ENCODE results near the gene TRIOBP.
A peak's percentile ranks its signal among the peaks of the same experiment; 100 is the strongest.
"Not testable (repeated sequence)": the region's sequence is repeated elsewhere in the genome, so short reads cannot be mapped to it uniquely, and the experiment has no call there.

Gene TRIOBP, protein sequence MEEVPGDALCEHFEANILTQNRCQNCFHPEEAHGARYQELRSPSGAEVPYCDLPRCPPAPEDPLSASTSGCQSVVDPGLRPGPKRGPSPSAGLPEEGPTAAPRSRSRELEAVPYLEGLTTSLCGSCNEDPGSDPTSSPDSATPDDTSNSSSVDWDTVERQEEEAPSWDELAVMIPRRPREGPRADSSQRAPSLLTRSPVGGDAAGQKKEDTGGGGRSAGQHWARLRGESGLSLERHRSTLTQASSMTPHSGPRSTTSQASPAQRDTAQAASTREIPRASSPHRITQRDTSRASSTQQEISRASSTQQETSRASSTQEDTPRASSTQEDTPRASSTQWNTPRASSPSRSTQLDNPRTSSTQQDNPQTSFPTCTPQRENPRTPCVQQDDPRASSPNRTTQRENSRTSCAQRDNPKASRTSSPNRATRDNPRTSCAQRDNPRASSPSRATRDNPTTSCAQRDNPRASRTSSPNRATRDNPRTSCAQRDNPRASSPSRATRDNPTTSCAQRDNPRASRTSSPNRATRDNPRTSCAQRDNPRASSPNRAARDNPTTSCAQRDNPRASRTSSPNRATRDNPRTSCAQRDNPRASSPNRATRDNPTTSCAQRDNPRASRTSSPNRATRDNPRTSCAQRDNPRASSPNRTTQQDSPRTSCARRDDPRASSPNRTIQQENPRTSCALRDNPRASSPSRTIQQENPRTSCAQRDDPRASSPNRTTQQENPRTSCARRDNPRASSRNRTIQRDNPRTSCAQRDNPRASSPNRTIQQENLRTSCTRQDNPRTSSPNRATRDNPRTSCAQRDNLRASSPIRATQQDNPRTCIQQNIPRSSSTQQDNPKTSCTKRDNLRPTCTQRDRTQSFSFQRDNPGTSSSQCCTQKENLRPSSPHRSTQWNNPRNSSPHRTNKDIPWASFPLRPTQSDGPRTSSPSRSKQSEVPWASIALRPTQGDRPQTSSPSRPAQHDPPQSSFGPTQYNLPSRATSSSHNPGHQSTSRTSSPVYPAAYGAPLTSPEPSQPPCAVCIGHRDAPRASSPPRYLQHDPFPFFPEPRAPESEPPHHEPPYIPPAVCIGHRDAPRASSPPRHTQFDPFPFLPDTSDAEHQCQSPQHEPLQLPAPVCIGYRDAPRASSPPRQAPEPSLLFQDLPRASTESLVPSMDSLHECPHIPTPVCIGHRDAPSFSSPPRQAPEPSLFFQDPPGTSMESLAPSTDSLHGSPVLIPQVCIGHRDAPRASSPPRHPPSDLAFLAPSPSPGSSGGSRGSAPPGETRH (N-terminal part only)

DNA sequence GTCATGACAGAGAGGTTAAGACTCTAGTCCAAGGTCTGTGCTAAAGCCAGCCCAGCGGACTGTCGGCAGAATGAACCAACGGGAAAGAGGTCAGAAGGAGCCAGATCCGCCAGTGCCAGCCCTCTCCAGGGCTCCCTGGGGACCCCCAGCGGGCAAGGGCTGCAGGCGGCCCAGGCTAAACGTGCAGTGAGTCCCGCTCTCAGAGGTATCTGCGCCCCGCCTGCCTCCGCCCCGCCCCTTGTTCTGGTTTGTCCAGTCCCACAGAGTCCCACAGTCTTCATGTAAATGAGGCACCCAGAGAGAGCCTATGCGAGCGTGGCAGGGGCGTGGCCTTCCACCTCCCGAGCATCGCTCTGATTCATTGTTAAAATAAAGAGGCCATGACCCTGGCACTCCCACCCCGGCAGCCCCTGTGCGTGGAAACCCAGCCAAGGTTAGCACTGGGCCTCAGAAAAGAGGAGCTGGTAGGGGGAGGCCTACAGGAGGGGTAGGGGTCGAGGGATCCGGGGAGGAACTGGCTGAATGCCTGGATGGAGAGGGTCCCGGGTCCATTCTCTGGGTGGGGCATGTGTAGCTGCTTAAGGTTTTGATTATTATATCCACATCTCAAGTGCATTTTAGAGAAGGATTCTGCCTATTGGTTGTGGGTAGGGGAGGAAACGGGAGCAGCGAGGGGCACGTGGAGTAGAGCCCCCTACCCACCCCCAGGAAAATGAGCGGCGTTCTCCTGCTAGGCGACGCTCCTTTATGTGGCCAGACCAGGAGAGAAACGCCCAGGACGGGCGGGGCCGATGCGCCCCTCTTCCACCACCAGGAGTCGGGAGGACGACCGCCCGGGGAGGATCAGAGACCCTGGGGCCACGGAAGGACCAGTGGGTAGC is at the start of gene TRIOBP:
Gene TRIOBP (plus strand): TSS at position 392 of the 881 bp plus-strand sequence. CDS start 4,318 bp downstream, outside the sequence.
- no peak for DNase-seq

DNA sequence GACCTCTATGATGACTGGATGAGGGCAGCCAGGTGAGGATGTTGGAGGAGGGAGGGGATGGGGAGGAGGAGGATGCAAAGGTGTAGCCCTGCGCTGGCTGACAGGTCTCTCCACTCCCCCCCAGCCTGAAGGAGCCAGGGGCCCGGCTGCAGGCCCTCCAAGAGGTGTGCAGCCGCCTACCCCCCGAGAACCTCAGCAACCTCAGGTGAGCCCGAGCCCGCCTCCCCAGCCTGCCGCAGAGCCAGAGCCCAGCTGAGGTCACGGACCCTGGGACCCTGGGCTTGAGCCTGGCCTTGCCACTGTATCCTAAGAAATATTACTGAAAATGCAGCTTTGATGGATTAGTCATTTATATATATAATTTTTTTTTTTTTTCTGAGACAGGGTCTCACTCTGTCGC is 49.5 kb upstream of the TRIOBP start:
- no peak for DNase-seq

DNA sequence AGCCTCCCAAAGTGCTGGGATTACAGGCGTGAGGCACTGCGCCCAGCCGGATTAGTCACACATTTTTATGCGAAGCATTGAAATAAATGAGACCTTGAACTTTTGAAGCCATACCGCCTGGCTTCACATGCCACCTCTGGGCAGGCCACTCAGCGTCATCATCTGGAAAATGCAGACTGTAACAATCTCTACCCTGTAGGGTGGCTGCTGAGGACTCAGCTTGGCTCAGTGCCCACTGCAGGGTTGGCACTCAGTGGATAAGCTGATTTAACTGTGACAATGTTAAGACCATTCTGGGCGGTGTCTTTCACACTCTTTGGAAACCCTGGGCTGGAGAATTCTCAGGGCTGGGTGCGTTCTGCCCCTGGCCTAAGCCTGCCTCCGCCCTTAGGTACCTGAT is 48.9 kb upstream of the TRIOBP start:
- DNase-seq: no peak

DNA sequence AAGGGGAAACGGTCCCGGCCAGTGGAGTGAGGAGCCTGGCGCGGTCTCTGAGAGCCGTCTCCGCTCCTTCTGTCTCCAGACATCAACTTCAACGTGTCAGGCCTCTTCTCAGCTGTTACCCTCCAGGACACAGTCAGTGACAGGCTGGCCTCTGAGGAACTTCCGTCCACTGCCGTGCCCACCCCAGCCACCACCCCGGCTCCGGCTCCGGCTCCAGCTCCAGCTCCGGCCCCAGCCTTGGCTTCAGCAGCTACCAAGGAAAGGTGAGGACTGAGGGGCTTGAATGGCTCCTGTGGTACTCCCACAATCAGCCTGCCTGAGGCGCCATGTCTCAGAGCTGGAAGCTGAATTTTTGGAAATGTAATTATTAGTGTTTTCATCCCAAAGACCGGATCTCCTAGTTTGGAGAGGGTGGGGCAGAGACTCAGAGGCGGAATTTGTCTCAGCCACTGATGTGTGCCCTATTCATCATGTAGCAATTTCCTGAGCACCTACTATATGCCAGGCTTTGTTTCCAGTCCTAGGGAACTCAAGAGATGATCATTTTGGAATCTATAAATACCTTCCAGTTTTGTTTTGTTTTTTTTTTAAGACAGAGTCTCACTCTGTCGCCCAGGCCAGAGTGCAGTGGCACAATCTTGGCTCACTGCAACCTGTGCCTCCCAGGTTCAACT is 46.2 kb upstream of the TRIOBP start:
- no peak for DNase-seq

DNA sequence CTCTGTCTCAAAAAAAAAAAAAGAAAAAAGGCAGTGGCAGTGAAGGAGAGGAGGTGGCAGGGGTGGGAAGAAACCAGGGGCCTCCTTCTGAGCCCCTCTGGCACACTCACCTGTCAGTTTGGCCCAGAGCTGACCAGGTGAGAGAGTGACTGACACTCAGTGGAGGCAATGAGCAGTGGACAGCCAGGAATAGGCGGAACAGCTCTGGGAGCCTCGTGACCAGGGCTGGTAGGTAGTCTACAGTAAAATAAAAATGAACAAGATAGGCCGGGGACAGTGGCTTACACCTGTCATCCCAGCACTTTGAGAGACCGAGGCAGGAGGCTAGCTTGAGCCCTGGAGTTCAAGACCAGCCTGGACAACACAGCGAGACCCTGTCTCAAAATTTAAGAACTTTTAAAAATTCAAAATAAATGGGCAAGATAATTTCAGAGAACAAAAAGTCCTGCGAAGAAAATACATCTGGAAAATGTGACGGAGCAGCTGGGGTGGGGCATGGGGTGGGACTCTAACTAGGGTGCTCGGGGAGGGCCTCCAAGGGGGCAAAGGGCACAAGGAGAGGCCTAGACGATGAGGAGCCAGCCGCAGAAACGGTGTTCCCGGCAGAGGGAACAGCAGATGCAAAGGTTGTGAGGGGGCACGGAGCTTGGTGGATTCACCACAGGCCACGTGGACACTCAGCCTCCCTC is 42.1 kb upstream of the TRIOBP start:
- no peak for DNase-seq

DNA sequence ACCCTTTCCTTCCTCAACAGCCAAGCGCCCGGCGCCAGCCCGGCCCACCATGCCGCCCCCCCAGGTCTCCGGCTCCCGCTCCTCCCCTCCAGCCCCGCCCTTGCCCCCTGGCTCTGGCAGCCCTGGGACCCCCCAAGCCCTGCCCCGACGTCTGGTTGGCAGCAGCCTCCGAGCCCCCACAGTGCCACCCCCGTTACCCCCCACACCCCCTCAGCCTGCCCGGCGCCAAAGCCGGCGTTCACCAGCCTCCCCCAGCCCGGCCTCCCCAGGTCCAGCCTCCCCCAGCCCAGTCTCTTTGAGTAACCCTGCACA is 41.6 kb upstream of the TRIOBP start:
- no peak for DNase-seq

DNA sequence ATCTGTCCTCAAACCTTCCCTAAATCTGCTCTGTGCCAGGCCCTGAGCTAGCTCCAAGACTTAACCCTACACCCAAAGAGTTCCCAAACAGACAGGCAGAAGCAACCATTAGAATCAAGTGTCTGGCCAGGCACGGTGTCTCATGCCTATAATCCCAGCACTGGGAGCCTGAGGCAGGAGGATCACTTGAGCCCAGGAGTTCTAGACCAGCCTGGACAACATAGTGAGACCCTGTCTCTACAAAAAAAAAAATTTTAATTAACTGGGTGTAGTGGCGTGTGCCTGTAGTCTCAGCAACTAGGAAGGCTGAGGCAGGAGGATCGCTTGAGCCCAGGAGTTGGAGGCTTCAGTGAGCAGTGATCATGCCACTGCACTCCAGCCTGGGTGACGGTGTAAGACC is 40.3 kb upstream of the TRIOBP start:
- not testable (repeated sequence) for DNase-seq

DNA sequence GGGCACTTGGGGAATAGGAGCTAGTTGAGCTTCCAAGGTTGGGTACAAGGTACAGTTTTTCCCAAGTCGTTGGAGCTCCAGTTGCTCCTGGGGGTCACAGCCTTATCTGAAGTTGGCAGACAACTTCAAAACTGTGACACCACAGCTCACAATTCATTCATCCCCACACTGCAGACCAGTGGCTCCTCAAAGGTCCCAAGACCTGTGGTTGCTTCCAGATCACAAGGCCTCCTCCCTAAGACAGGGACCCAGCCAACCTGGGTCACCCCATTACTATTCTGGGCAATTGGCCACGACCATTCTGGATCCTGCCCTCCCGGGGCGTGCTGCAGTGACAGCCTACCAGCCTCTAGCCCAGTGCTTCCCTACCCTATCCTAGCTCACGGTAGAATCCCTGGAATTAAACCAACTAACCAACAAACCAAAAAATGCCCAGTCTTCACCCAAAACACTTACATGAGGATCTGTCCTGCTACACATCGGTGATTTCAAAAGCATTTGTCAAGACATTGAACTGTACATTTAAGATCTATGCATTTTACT is 39.2 kb upstream of the TRIOBP start:
- no peak for DNase-seq

DNA sequence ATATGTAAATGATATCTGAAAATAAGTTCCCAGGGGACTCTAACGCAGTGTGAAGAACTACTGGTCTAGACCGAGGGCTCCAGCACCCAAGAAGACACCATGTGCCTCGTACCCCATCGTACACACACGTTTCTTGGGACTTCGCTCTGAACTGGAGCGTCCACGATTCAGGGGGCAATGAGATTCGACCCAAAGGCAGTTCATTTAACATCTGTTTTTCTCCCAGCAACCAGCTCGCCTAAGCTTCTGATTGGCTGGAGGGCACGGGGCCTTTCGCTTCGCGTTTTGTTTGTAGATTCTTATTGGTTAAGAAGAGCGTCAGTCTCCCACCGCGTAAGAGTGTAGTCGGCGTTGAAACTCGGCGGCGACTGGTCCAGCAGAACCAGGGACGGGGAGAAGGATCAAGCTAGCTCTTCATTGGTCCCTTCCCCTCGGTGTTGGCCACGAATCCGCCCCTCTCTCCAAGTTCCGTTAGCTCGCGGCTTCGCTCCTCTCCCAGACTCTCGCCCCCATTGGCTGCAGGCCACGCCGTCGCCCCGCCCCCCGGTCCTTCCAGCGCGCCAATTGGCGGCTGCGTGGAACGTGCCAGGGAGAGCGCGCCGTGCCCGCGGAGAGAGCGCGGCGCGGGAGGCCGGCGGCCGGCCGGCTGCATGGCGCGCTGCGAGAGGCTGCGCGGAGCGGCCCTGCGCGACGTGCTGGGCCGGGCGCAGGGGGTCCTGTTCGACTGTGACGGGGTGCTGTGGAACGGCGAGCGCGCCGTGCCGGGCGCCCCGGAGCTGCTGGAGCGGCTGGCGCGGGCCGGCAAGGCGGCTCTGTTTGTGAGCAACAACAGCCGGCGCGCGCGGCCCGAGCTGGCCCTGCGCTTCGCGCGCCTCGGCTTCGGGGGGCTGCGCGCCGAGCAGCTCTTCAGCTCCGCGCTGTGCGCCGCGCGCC is 38.4 kb upstream of the TRIOBP start, which contains the start of gene PDXP:
Gene PDXP (plus strand): TSS at position 591 of the 933 bp plus-strand sequence. CDS start 60 bp downstream, at position 651.
- peak; percentile 99 for DNase-seq

DNA sequence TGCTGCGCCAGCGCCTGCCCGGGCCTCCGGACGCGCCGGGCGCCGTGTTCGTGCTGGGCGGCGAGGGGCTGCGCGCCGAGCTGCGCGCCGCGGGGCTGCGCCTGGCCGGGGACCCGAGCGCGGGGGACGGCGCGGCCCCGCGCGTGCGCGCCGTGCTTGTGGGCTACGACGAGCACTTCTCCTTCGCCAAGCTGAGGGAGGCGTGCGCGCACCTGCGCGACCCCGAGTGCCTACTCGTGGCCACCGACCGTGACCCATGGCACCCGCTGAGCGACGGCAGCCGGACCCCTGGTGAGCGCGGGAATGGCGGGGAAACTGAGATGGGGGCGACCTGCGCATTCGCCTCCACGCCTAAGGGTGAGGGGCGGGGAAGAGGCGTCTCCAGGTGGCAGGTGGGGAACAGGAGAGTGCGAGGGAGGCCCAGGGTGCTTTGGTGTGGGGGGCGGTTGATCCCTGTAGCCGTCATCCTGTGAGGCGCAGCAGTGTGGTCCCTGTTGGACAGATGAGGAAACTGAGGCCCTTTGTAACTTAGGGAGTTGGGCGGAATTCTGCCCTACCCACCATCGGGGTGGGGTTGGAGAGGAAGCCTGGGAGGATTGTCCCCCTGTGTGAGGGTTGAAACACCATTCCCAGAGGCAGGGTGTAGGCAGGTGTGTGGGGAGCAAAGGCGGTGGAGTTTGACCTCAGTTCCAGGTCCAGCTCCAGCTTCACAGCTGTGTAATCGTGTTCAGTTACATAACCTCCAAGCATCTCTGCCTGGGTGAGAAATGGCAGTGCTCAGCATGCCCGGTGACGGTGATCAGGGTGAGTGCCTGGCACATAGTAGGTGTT is 37.6 kb upstream of the TRIOBP start:
- DNase-seq: no peak

DNA sequence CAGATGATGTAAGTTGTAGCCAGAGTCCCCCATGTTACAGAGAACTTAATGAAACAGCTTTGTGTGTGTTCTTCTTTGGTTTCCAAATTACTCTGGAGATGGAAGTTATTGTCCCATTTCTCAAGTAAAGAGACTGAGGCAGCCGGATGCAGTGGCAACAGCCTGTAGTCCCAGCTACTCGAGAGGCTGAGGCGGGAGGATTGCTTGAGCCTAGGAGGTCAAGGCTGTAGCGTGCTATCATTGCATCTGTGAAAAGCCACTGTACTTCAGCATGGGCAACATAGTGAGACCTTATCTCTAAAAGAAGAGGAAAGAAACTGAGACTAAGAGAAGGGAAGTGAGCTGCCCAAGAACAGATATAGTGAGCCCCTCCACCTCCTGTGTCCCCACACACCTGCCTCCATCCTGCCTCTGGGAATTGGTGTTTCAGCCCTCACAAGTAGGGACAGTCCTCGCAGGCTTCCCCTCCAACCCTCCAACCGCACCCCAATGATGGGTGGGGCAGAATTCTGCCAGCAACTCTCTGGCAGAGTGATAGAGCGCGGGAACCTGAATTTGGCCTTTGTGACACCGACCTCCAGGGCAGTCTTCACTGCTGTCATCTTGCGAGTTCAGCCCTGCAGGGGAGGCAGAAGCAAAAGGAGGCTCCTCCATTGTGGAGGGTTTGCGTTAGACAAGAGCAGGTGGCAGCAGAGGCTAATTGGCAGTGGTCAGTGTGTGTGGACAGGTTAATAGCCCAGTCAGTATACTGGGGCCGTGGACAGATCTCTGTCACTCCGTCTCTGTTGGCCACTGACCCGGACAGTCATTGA is 36.7 kb upstream of the TRIOBP start:
- no peak for DNase-seq

DNA sequence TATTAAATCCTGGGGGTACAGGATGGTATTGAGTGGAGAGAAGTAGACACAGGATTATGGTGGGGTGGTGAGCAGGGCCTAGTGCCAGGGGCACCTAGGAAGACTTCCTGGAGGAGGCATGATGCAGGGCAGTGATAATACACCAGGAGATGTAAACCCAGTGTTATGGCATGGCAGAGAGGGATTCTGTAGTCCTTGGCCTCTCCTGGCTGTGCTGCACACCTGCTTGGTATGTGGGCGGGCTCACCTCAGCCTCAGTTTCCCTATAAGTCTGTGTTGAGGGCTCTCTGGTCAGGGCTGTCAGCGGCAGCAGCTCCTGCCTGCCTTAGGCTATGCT is 36.2 kb upstream of the TRIOBP start:
- DNase-seq: no peak

DNA sequence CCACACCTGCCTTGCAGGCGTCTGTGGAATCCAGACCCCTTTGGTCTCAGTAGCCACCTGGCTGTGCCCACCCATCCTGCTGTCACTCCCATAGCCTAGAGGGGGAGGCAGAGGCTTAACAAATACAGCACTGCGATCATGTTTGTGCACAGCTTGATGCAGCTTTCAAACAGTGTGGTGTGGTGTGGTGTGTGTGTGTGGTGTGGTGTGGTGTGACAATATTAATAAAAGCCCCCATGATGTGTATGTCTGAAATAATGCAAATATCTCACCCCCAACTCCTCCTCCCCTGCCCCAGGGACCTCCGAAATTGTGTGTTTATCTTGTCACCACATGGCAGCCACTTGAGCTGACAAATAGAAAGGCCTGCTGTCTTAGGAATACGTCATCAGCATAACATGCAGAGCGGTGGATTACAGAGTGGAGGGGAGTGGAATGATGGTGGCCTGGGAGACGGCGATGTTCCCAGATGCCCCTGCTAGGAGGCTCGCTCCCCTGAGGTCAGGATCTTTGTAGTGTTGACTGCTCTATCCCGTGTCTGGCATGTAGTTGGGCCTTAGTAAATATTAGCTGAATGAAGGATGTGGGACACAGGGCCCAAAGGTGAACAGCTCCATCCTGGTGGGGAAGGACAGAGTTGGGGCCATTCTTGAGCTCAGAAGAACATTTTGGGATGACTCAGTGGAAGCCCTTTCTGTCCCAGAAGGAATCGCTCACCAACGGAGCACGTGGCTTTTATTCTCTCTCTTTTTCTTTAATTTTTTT is 35.5 kb upstream of the TRIOBP start:
- DNase-seq: no peak

DNA sequence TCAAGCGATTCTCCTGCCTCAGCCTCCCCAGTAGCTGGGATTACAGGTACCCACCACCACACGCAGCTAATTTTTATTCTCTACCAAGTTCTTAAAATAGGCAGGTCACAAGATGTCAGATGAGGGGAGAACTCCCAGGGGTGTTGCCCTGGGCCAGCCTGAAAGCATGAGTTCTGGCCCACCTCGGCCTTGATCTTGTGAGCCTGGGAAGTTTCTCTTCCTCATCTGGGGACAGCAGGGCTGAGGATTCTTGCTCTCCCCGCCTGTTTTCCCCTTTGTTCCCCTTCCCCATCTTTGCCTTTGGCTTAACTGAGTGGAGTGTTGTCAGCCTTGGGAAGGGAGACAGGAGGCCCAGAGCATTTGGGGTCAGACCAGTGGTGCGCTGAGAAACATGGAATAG is 34.8 kb upstream of the TRIOBP start:
- no peak for DNase-seq

DNA sequence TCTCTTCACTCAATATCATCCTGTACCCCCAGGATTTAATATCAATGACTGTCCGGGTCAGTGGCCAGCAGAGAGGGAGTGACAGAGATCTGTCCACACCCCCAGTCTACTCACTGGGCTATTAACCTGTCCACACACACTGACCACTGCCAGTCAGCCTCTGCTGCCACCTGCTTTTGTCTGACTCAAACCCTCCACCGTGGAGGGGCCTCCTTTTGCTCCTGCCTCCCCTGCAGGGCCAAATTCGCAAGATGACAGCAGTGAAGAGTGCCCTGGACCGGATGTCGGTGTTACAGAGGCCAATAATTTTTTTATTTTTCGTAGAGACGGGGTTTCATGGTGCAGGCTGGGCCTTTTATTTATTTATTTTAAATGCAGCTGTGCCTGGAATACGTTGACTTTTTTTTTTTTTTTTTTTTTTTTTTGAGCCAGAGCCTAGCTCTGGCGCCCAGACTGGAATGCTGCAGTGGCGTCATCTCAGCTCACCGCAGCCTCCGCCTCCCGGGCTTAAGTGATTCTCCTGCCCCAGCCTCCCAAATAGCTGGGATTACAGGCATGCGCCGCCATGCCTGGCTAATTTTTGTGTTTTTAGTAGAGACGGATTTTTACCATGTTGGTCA is 33.2 kb upstream of the TRIOBP start:
- DNase-seq: no peak
